Stimulated activated CD8-positive, alpha-beta memory T cell treated with anti-CD3 and anti-CD28 coated beads, Interleukin-4, amount 100 ng/mL, for 48 hours (primary cell): ENCODE data around the gene KCND3.

ENCODE experiments used
- DNase-seq: peaks from one replicate; pipeline ENCODE4 v3.0.0-alpha.2; 2020

KCND3 gene

GRCh38 chr1:111909030-111909429 is 80.4 kb downstream of the KCND3 start:
- no peak for DNase-seq

- no peak for DNase-seq
These were observed 81.4 kb downstream of the KCND3 start for GRCh38 chr1:111908011-111908621.

- DNase-seq = no peak
These were observed 82.1 kb downstream of the KCND3 start for GRCh38 chr1:111907321-111907720.

GRCh38 chr1:111906816-111907215 is 82.7 kb downstream of the KCND3 start:
- no peak for DNase-seq

GRCh38 chr1:111906111-111906510 is 83.4 kb downstream of the KCND3 start:
- no peak for DNase-seq

- peak; percentile 36 for DNase-seq
These were observed 84.8 kb downstream of the KCND3 start for GRCh38 chr1:111904478-111905218.

GRCh38 chr1:111903871-111904449 is 85.5 kb downstream of the KCND3 start:
- no peak for DNase-seq

- no peak for DNase-seq
These were observed 86.2 kb downstream of the KCND3 start for GRCh38 chr1:111903148-111903870.

GRCh38 chr1:111895469-111895868 is 94.0 kb downstream of the KCND3 start:
- no peak for DNase-seq

- no peak for DNase-seq
These were observed 94.5 kb downstream of the KCND3 start for GRCh38 chr1:111895017-111895416.

- DNase-seq = no peak
These were observed 95.0 kb downstream of the KCND3 start for GRCh38 chr1:111894497-111894896.

- DNase-seq = no peak
These were observed 97.9 kb downstream of the KCND3 start for GRCh38 chr1:111891566-111891965.

- DNase-seq = no peak
These were observed 100.6 kb downstream of the KCND3 start for GRCh38 chr1:111888740-111889376.

GRCh38 chr1:111887875-111888274 is 101.6 kb downstream of the KCND3 start:
- DNase-seq = no peak

GRCh38 chr1:111887385-111887784 is 102.1 kb downstream of the KCND3 start:
- no peak for DNase-seq

GRCh38 chr1:111886741-111887140 is 102.7 kb downstream of the KCND3 start:
- DNase-seq = no peak

GRCh38 chr1:111884772-111885443 is 104.6 kb downstream of the KCND3 start:
- no peak for DNase-seq

GRCh38 chr1:111882986-111883560 is 106.4 kb downstream of the KCND3 start:
- no peak for DNase-seq

GRCh38 chr1:111882559-111882958 is 106.9 kb downstream of the KCND3 start:
- no peak for DNase-seq

GRCh38 chr1:111880881-111881837 is 108.3 kb downstream of the KCND3 start:
- no peak for DNase-seq

GRCh38 chr1:111879081-111879480 is 110.4 kb downstream of the KCND3 start:
- DNase-seq = no peak
